ENCODE results near the gene GNAQ.

GNAQ gene

GRCh38 chr9:77832639-77833038 is 199.0 kb downstream of the GNAQ start:
- no peak for TF ChIP-seq CTCF (conservative IDR thresholded peaks at IDR 0.05; ENCODE audit: low read depth, low read length)
- no peak overlapping the region for H3K4me3 ChIP-seq (ENCODE audit: low read length)
- no peak for DNase-seq (ENCODE audit: low read depth)

- no peak overlapping the region for H3K4me3 ChIP-seq (ENCODE audit: low read length)
- DNase-seq (ENCODE audit: low read depth) = no peak
- no peak for TF ChIP-seq CTCF (conservative IDR thresholded peaks at IDR 0.05; ENCODE audit: low read depth, low read length)
Observed at GRCh38 chr9:77831781-77832180, 199.8 kb downstream of the GNAQ start.

- no peak overlapping the region for H3K4me3 ChIP-seq (ENCODE audit: low read length)
- no peak for DNase-seq (ENCODE audit: low read depth)
- TF ChIP-seq CTCF (conservative IDR thresholded peaks at IDR 0.05; ENCODE audit: low read depth, low read length) = no peak
Observed at GRCh38 chr9:77830618-77831285, 200.9 kb downstream of the GNAQ start.

- DNase-seq (ENCODE audit: low read depth) = no peak
- H3K4me3 ChIP-seq (ENCODE audit: low read length) = no peak overlapping the region
- TF ChIP-seq CTCF (conservative IDR thresholded peaks at IDR 0.05; ENCODE audit: low read depth, low read length) = no peak
Observed at GRCh38 chr9:77829420-77829819, 202.2 kb downstream of the GNAQ start.

GRCh38 chr9:77827104-77827784 is 204.4 kb downstream of the GNAQ start:
- DNase-seq (ENCODE audit: low read depth) = no peak
- TF ChIP-seq CTCF (conservative IDR thresholded peaks at IDR 0.05; ENCODE audit: low read depth, low read length) = no peak
- no peak overlapping the region for H3K4me3 ChIP-seq (ENCODE audit: low read length)

- no peak for TF ChIP-seq CTCF (conservative IDR thresholded peaks at IDR 0.05; ENCODE audit: low read depth, low read length)
- H3K4me3 ChIP-seq (ENCODE audit: low read length) = no peak overlapping the region
- no peak for DNase-seq (ENCODE audit: low read depth)
Observed at GRCh38 chr9:77826621-77827020, 205.0 kb downstream of the GNAQ start.

GRCh38 chr9:77826116-77826515 is 205.5 kb downstream of the GNAQ start:
- no peak overlapping the region for H3K4me3 ChIP-seq (ENCODE audit: low read length)
- no peak for DNase-seq (ENCODE audit: low read depth)
- TF ChIP-seq CTCF (conservative IDR thresholded peaks at IDR 0.05; ENCODE audit: low read depth, low read length) = no peak
